Left renal cortex interstitium (tissue), 4 donors: ENCODE data around the gene RASEF. TPM values are rescaled to one million over a fixed set of nuclear protein-coding genes. Genes with fewer than 3 reads are reported as not detected.
"Not testable (repeated sequence)": the region's sequence is repeated elsewhere in the genome, so short reads cannot be mapped to it uniquely, and the experiment has no call there.

Experiments
- DNase-seq, 4 donors: peaks; one replicate each; pipeline ENCODE4 v3.0.0-alpha.2; 2013; ENCODE audit warnings: low read depth in 4 of 4, low spot score in 2 of 4, missing footprints in 1 of 4
- polyA plus RNA-seq, 4 donors: library from polyadenylated mRNA; unstranded; fragments of 120-200 nt; gene quantifications; one replicate each; pipeline ENCODE4 v1.2.1, GENCODE V29; 2013; ENCODE audit not compliant: insufficient read length in 4 of 4

RASEF gene
- polyA plus RNA-seq = 1 to 10 TPM; 6.7 to 7.9 (median 7.2) TPM

GRCh38 chr9:83062651-83063527, at the start of gene RASEF:
RASEF (minus strand) TSS chr9:83063142; CDS start chr9:83062867, 275 bp downstream.
- peak in 3 of 4 donors; percentile 34 to 60 (median 53) for DNase-seq

DNA sequence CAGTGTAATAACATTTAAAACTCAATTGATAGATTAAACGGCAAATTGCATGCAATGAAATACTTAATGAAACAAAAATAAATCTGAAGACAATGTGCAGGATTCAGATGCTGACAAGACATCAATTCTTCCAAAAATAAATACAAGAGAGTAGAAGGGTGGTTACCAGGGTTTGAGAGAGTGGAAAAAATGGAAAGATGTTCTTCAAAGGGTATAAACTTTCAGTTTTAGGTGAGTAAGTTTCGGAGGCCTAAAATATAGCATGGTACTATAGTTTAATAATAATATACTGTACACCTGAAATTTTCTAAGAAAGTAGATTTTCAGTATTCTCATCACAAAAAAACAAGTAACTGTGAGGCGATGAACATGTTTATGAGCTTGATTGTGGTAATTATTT, 48.2 kb upstream of the RASEF start:
- no peak for DNase-seq

DNA sequence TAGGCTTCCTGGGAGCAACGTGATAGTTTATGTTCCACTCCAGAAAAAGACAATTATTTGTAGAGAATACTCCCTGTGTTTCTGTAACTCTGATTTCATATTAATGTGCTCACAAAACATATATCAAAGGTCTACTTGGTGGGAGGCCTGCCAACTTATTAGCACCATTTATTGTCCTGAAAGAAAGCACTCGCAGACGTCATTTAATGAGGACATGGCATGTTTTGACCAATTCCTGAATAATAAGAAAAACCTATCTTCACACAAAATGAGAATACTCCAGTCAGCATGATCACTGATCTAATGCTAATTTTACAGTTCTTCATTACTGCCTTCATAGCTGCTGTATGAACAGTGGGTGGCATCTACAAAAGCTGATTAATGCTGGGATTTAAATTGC, 46.4 kb upstream of the RASEF start:
- no peak for DNase-seq

DNA sequence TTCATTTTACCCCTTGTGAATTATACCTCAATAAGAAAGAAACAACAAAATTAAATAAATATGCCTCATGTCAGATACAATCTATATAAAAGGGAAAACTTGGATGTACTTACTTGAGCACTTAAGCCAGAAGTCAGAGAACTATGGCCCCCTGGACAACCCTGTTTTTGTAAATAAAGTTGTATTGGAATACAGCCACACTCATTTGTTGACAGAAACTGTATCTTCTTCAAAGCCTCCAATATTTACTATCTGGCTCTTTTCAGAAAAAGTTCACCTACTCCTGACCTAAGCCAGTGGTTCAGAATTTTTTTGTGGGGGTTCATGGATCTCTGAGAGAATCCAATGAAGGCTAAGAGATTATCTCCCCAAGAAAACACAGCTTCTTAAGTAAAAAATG, 45.3 kb upstream of the RASEF start:
- no peak for DNase-seq

GRCh38 chr9:83106772-83107171, 43.8 kb upstream of the RASEF start:
- no peak for DNase-seq

DNA sequence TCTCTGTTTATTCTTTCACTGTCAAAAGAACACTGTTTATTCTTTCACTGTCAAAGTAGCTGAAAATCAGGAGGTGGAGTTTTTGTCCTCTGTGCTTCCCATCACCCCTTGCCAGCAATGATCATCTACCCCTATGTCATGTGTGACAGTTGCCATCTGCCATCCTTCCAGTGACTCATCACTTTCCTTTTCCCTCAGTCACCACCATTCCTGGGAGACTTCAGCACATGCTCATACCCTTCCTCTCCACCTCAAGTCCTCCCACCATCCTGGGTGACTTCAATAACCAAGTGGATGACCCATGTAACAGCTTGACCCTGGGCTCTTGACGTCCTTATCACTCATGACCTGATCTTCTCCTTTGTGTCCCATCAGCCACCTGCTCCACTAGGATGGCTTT, 43.3 kb upstream of the RASEF start:
- DNase-seq = no peak

GRCh38 chr9:83097633-83098032, 34.7 kb upstream of the RASEF start:
- no peak for DNase-seq

GRCh38 chr9:83093311-83093710, 30.4 kb upstream of the RASEF start:
- not testable (repeated sequence) for DNase-seq

- DNase-seq = no peak
These were observed 18.9 kb upstream of the RASEF start for GRCh38 chr9:83081846-83082245.

DNA sequence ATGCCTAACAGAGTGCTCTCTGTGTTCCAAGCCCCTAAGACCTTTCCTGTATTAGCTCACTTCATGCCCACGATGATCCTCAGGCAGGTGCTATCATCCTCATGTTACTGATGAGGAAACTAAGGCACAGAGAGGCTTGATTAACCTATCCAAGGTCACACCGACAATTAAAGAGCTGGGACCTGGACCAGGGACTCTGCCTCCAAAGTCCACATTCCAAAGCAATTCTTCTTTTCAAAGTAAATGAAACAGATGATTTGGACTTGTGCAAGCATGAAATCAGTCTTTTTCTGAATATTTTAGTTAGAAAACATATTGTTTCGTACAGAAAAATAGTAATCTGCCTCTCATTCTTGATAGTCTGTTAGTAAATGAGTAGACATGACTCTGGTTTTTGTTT, 18.1 kb upstream of the RASEF start:
- no peak for DNase-seq

DNA sequence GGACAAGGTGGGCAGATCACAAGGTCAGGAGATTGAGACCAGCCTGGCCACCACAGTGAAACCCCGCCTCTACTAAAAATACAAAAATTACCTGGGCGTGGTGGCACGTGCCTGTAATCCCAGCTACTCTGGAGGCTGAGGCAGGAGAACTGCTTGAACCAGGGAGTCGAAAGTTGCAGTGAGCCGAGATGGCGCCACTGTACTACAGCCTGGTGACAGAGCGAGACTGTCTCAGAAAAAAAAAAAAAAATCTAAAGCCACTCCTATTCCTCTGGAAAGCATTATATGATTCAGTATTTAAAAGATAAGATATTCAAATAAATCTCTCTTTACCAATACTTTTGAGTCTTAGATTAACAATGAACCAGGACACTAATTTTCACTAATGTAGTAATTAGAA, 13.0 kb upstream of the RASEF start:
- not testable (repeated sequence) for DNase-seq

GRCh38 chr9:83072498-83072897, 9.6 kb upstream of the RASEF start:
- DNase-seq = not testable (repeated sequence)

DNA sequence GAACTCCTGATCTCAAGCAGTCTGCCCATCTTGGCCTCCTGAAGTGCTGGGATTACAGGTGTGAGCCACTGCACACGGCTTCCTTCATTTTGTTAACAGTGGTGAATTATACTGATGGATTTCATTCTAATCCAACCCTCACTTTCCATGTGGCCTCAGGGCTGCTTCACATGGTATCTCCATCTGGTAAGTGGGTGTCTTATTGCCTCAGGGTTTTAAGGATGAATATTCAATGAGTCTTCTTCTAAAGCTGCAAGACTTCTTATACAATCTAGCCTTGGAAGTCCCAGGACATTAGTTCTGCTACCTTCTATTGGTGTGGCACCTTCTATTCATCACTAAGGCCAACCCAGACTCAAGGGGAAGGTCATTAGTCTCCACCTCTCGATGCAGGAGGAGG, 8.7 kb upstream of the RASEF start:
- DNase-seq = no peak

- DNase-seq = no peak
These were observed 7.3 kb upstream of the RASEF start for GRCh38 chr9:83070261-83070660.

- DNase-seq = no peak
These were observed 6.7 kb upstream of the RASEF start for GRCh38 chr9:83069651-83070050.

- DNase-seq = no peak
These were observed 5.5 kb upstream of the RASEF start for GRCh38 chr9:83068414-83068813.

GRCh38 chr9:83067579-83067978, 4.6 kb upstream of the RASEF start:
- DNase-seq = no peak

- no peak for DNase-seq
These were observed 3.8 kb upstream of the RASEF start for GRCh38 chr9:83066771-83067170.

GRCh38 chr9:83065233-83065632, 2.3 kb upstream of the RASEF start:
- DNase-seq = no peak

GRCh38 chr9:83061990-83062650, 822 bp downstream of the RASEF start:
- peak in 3 of 4 donors; percentile 43 to 52 (median 46) for DNase-seq

GRCh38 chr9:83061036-83061435, 1.9 kb downstream of the RASEF start:
- DNase-seq = no peak

DNA sequence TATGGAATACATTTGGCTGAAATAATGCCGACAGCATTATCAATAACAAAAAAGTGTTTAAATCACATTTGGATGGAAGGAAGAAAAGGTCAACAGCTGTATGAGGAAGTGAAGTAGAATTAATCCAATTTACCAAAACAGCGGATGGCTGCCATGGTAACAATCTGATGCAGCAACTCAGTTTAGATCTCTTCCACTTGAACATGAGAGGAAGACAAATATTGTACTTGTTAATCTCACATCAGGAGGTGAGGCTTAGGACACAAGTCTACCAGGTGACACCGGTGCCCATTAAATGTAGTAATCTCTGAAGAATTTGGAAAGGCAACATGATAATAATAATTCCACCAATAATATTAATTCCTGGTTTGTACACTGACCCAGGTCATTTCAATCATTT, 2.4 kb downstream of the RASEF start:
- no peak for DNase-seq
